ENCODE data around the gene BLOC1S1. TPM values are rescaled to one million over a fixed set of nuclear protein-coding genes. Genes with fewer than 3 reads are reported as not detected.

The BLOC1S1 gene
- 139 and 161 TPM in 2 replicates for total RNA-seq (2014; rRNA removed; shearing (Covaris generic))
- 152 and 159 TPM in 2 replicates for total RNA-seq (2022)
- Bru-seq, nascent RNA = percentile 94 among the genes with signal in this experiment
- percentile 94 among the genes with signal in this experiment for BruChase-seq, experiment 1, labeled RNA remaining after a 6-hour chase
- percentile 91 among the genes with signal in this experiment for BruChase-seq, experiment 2, labeled RNA remaining after a 2-hour chase
- long read RNA-seq, transcript BLOC1S1-202 (3 exons, 525 nt) = minor isoform, 12 of 136 reads
- long read RNA-seq, transcript BLOC1S1-203 (4 exons, 571 nt) = major isoform, 62 of 136 reads
- long read RNA-seq, transcript BLOC1S1-204 (3 exons, 1,229 nt) = minor isoform, 6 of 136 reads
- long read RNA-seq, transcript BLOC1S1-201 (4 exons, 837 nt) = minor isoform, 51 of 136 reads
- long read RNA-seq, partial matches to known transcripts = 0 of 136 reads
- long read RNA-seq, other reads (novel, unspliced or antisense) = 2 of 136 reads

GRCh38 chr12:55715833-55716581 lies at the start of gene BLOC1S1:
Gene BLOC1S1, plus strand, starts transcription at chr12:55716046. Its CDS starts 6 bp downstream, at chr12:55716052.
- Histone ChIP-seq H3K4me1 (ENCODE audit: insufficient read depth, low read length, poor library complexity, severe bottlenecking) (peaks cover 28% of the 10 kb centered on the region), H4K20me1 (ENCODE audit: insufficient read depth, low read length) (no peaks in the 10 kb centered on the region), H3K79me2 (ENCODE audit: insufficient read depth, low read depth, low read length) (peaks cover 16% of the 10 kb centered on the region; the same call in 1 of the 2 replicates), H3K36me3 (ENCODE audit: insufficient read depth, low read length) (peaks cover 24% of the 10 kb centered on the region), H3K4me2 (ENCODE audit: low read length) (peak within 1 kb of the TSS; percentile 92), H3K4me3 (ENCODE audit: low read depth, low read length, poor library complexity, severe bottlenecking) (peak within 1 kb of the TSS; percentile 77), H3K27ac (ENCODE audit: low read depth, low read length, poor library complexity, severe bottlenecking) (peak within 1 kb of the TSS; percentile 81), H3K9me2 (ENCODE audit: insufficient read depth, low read length) (no peaks in the 10 kb centered on the region), H2AFZ (ENCODE audit: low read length) (peak within 1 kb of the TSS; percentile 66), H3K9me3 (ENCODE audit: low read length) (no peaks in the 10 kb centered on the region)
- POLR2A ChIA-PET = interaction anchor here (0.6 to 2.7 kb wide), 13 partner anchors 10 to 734 kb away, joined by 3 to 14 read pairs (median 5); partner anchors contain the start of genes CD63 and ORMDL2
- TSS peak; percentile 61 for BruUV-seq (replicated peaks)
- DNase-seq (ENCODE audit: low spot score) = peak; percentile 97
- CTCF ChIA-PET (ENCODE audit: unreplicated experiment) = interaction anchor here (1.0 to 1.4 kb wide), 4 partner anchors 9 to 42 kb away, joined by 3 to 8 read pairs (median 5); no protein-coding TSS in a partner anchor
- intact Hi-C loops (cut with micrococcal nuclease; ENCODE audit: unreplicated experiment) = loop anchor here (1.0 to 5.0 kb wide), 2 partner anchors 13 to 44 kb away; partner anchors contain the start of gene CD63
- no peak for TF ChIP-seq EZH2phosphoT487 (IDR thresholded peaks at IDR 0.05; ENCODE audit: borderline replicate concordance, low read depth, low read length)
- no peak for TF ChIP-seq CTCF (conservative IDR thresholded peaks at IDR 0.05; ENCODE audit: low read length)

GRCh38 chr12:55666508-55666907 lies 49.3 kb upstream of the BLOC1S1 start:
- Histone ChIP-seq H3K27ac (ENCODE audit: low read depth, low read length, poor library complexity, severe bottlenecking) (no peak overlapping the region), H4K20me1 (ENCODE audit: insufficient read depth, low read length) (no peaks in the 10 kb centered on the region), H3K4me2 (ENCODE audit: low read length) (no peak overlapping the region), H3K4me3 (ENCODE audit: low read depth, low read length, poor library complexity, severe bottlenecking) (no peak overlapping the region), H3K4me1 (ENCODE audit: insufficient read depth, low read length, poor library complexity, severe bottlenecking) (no peaks in the 10 kb centered on the region), H3K36me3 (ENCODE audit: insufficient read depth, low read length) (no peaks in the 10 kb centered on the region), H3K9me2 (ENCODE audit: insufficient read depth, low read length) (no peaks in the 10 kb centered on the region), H3K79me2 (ENCODE audit: insufficient read depth, low read depth, low read length) (no peaks in the 10 kb centered on the region), H2AFZ (ENCODE audit: low read length) (no peak overlapping the region), H3K9me3 (ENCODE audit: low read length) (no peaks in the 10 kb centered on the region)
- BruUV-seq (replicated peaks) = no TSS peak
- no peak for TF ChIP-seq EZH2phosphoT487 (IDR thresholded peaks at IDR 0.05; ENCODE audit: borderline replicate concordance, low read depth, low read length)
- no peak for TF ChIP-seq CTCF (conservative IDR thresholded peaks at IDR 0.05; ENCODE audit: low read length)
- POLR2A ChIA-PET = no interaction called here
- no peak for DNase-seq (ENCODE audit: low spot score)
- CTCF ChIA-PET (ENCODE audit: unreplicated experiment) = no interaction called here
- intact Hi-C loops (cut with micrococcal nuclease; ENCODE audit: unreplicated experiment) = no loop called here

All from OCI-LY7 (cell line).